K562 (cell line): ENCODE measurements around the gene MACROD2. TPM values are rescaled to one million over a fixed set of nuclear protein-coding genes. Genes with fewer than 3 reads are reported as not detected.

Experiments used
- ATAC-seq: fragments of 200-7000 bp; cut with Tn5 transposase; 3 replicates; pipeline ENCODE4 v1.9.1; 2020; ENCODE audit warnings: moderate library complexity
- BruUV-seq: library from RNA; stranded (reverse); fragments of 400-500 nt; replicated peaks from 2 replicates; lab custom pipeline; 2021; lab: Mats Ljungman, UMichigan
- CTCF ChIA-PET: fragments of 300-600 bp; formaldehyde crosslinking; extraction: SDS; loops from one replicate; lab custom pipeline; 2021; ENCODE audit warnings: low intra/inter-chr PET ratio; lab: Yijun Ruan, JAX
- POLR2A ChIA-PET: fragments of 300-600, 350-650 bp; sonication (Branson Sonifier 250); formaldehyde crosslinking; extraction: SDS; loops from one replicate; lab custom pipeline; 2021; ENCODE audit warnings: antibody characterized with exemption, inconsistent platforms; lab: Yijun Ruan, JAX
- DNase-seq, 4 experiments: peaks; one replicate each; pipeline versions ENCODE4 v3.0.0 to v3.0.0-alpha.2; 2011 to 2018; ENCODE audit warnings: low spot score in 3 of 4, mixed read lengths in 3 of 4; ENCODE audit errors: extremely low read depth in 1 of 4
- FAIRE-seq: peaks from 2 replicates; lab custom pipeline; 2011; peaks lifted over from hg19 to GRCh38; lab: Jason Lieb, UNC
- H2AFZ ChIP-seq: 2 replicates; pipeline ENCODE4 v1.6.0; 2011; ENCODE audit warnings: low read depth, low read length, control low read depth, inconsistent platforms
- H3K27ac ChIP-seq: fragments of 200-600 bp; 3 replicates; pipeline ENCODE4 v1.8.0; 2011; ENCODE audit warnings: low read depth, mild to moderate bottlenecking, control low read depth, inconsistent platforms, low read length, moderate library complexity, mixed read lengths; ENCODE audit errors: extremely low read depth
- H3K27me3 ChIP-seq, 2 experiments: fragments of 300-600 bp in 1 of 2; 2 replicates in 1 of 2; 3 replicates in 1 of 2; pipeline versions ENCODE4 v1.6.0 to v1.8.0; 2011; ENCODE audit warnings: inconsistent platforms in 2 of 2, low read length in 2 of 2, mild to moderate bottlenecking in 1 of 2, mixed read lengths in 1 of 2, moderate library complexity in 1 of 2; ENCODE audit not compliant: control insufficient read depth in 2 of 2, insufficient read depth in 2 of 2
- H3K36me3 ChIP-seq: fragments of 300-600 bp; 3 replicates; pipeline ENCODE4 v1.8.0; 2011; ENCODE audit warnings: mild to moderate bottlenecking, low read length, inconsistent platforms; ENCODE audit not compliant: control insufficient read depth, insufficient read depth
- H3K4me1 ChIP-seq, 2 experiments: fragments of 200-600 bp in 1 of 2; replicated peaks in 1 of 2; 2 replicates in 1 of 2; 3 replicates in 1 of 2; pipeline versions ENCODE4 v1.5.1 to v1.8.0; 2011; ENCODE audit warnings: inconsistent platforms in 2 of 2, low read length in 2 of 2, mild to moderate bottlenecking in 1 of 2, mixed read lengths in 1 of 2, moderate library complexity in 1 of 2; ENCODE audit not compliant: control insufficient read depth in 2 of 2, insufficient read depth in 2 of 2
- H3K4me2 ChIP-seq: 2 replicates; pipeline ENCODE4 v1.6.1; 2011; ENCODE audit warnings: low read length, control low read depth, inconsistent platforms, mixed read lengths; ENCODE audit not compliant: insufficient read depth
- H3K4me3 ChIP-seq: fragments of 200-600 bp; sonication (generic), shearing (Covaris generic); 2 replicates; pipeline ENCODE4 v1.5.1; 2016; ENCODE audit warnings: control low read depth, inconsistent platforms
- H3K79me2 ChIP-seq: fragments of 200-600 bp; 3 replicates; pipeline ENCODE4 v1.8.0; 2011; ENCODE audit warnings: low read length, inconsistent platforms; ENCODE audit not compliant: control insufficient read depth, insufficient read depth
- H3K9ac ChIP-seq, 2 experiments: 2 replicates each; pipeline versions ENCODE4 v1.6.0 to v1.6.1; 2011; ENCODE audit warnings: low read depth in 2 of 2, low read length in 2 of 2, control low read depth in 1 of 2, inconsistent platforms in 1 of 2, mild to moderate bottlenecking in 1 of 2, mixed read lengths in 1 of 2; ENCODE audit not compliant: insufficient read depth in 1 of 2
- H3K9me1 ChIP-seq: one replicate; pipeline ENCODE4 v1.6.0; 2011; ENCODE audit warnings: inconsistent platforms, mild to moderate bottlenecking, low read length, moderate library complexity; ENCODE audit not compliant: control insufficient read depth, insufficient read depth
- H3K9me3 ChIP-seq: replicated peaks from 2 replicates; pipeline ENCODE4 v1.5.1; 2011; ENCODE audit warnings: low read depth, low read length, inconsistent platforms; ENCODE audit not compliant: control insufficient read depth, insufficient read depth
- H4K20me1 ChIP-seq: replicated peaks from 2 replicates; pipeline ENCODE4 v1.6.1; 2011; ENCODE audit warnings: low read length, inconsistent platforms, mixed read lengths; ENCODE audit not compliant: control insufficient read depth, insufficient read depth
- E2F3 ChIP-seq: fragments of 250-450 bp; sonication (Bioruptor Pico); IDR thresholded peaks from 2 replicates; pipeline ENCODE4 v1.4.0; 2020; ENCODE audit warnings: mild to moderate bottlenecking
- ELK1 ChIP-seq: sonication (generic); formaldehyde crosslinking; IDR thresholded peaks from 2 replicates; pipeline ENCODE4 v1.8.1; 2022; ENCODE audit warnings: missing genetic modification reagents
- GABPB1 ChIP-seq: sonication (generic); formaldehyde crosslinking; IDR thresholded peaks from 2 replicates; pipeline ENCODE4 v1.8.0; 2022; ENCODE audit warnings: mild to moderate bottlenecking, missing genetic modification reagents
- PTBP1 ChIP-seq: fragments of 200-400 bp; formaldehyde crosslinking; IDR thresholded peaks from 2 replicates; pipeline ENCODE4 v1.6.1; 2017; ENCODE audit warnings: low read depth, low read length
- RBBP5 ChIP-seq: fragments of 200-600 bp; sonication (generic); IDR thresholded peaks from 2 replicates; pipeline ENCODE4 v1.6.1; 2012; ENCODE audit warnings: borderline replicate concordance, mild to moderate bottlenecking, low read length, control low read depth, inconsistent platforms; ENCODE audit not compliant: insufficient read depth, poor library complexity, severe bottlenecking
- RNF2 ChIP-seq: sonication (generic); IDR thresholded peaks from 2 replicates; pipeline ENCODE4 v1.6.1; 2016
- ZBTB2 ChIP-seq: fragments of 450-650 bp; IDR thresholded peaks from 2 replicates; pipeline ENCODE4 v1.6.1; 2016; ENCODE audit warnings: antibody characterized with exemption
- ZNF263 ChIP-seq: sonication (generic); formaldehyde crosslinking; IDR thresholded peaks from 2 replicates; pipeline ENCODE4 v1.8.0; 2022; ENCODE audit warnings: mild to moderate bottlenecking, missing genetic modification reagents, borderline replicate concordance
- ZNF764 ChIP-seq: fragments of 250-450 bp; sonication (Bioruptor Pico); IDR thresholded peaks from 2 replicates; pipeline ENCODE4 v1.4.0; 2020; ENCODE audit warnings: low read depth, mild to moderate bottlenecking, moderate library complexity
- WGBS: fragments of 100-300 bp; shearing (Covaris generic); methylation state at CpG from one replicate; pipeline ENCODE4 v1.1.6; 2016; ENCODE audit warnings: low coverage, mixed read lengths; ENCODE audit not compliant: insufficient coverage; ENCODE audit errors: missing lambda C conversion rate; 5-methylcytosine and 5-hydroxymethylcytosine counted together
- in situ Hi-C: fragments of 300-500 bp; cut with MboI; formaldehyde crosslinking; loops from 4 replicates; pipeline ENCODE4 v1.15.0; 2018; ENCODE audit warnings: inconsistent platforms, mixed read lengths
- intact Hi-C: fragments of 100-400 bp; cut with micrococcal nuclease; formaldehyde crosslinking; loops from 2 replicates; pipeline ENCODE4 v1.14.2; 2022
- polyA plus RNA-seq, 8 experiments: library from polyadenylated mRNA; depleted of rRNA in 4 of 8; stranded (reverse) in 5 of 8; unstranded in 3 of 8; fragments of >200 nt; fragmentation: Nextera tagmentation in 2 of 8; fragmentation: Illumina TruSeq in 1 of 8; extraction: Ambion mirVana in 2 of 8; extraction: Trizol in 1 of 8; gene quantifications; 2 replicates each; pipeline versions ENCODE4 v1.2.1 to v1.2.3, GENCODE V29; 2011 to 2014; ENCODE audit warnings: inconsistent platforms in 1 of 8, missing spikeins in 1 of 8
- total RNA-seq, 7 experiments: library from RNA; depleted of rRNA in 6 of 7; stranded (reverse); fragments of >200 nt in 6 of 7; fragmentation: Illumina TruSeq in 2 of 7; extraction: Trizol in 2 of 7; gene quantifications; 2 replicates each; pipeline versions ENCODE4 v1.2.1 to v1.2.3, GENCODE V29; 2011 to 2021; ENCODE audit warnings: low replicate concordance in 1 of 7
- TF ChIP-seq, protein P1 (sequence below): sonication (generic); formaldehyde crosslinking; IDR thresholded peaks from 2 replicates; pipeline ENCODE4 v1.8.0; 2022; ENCODE audit warnings: missing genetic modification reagents, mild to moderate bottlenecking, moderate library complexity, borderline replicate concordance
- TF ChIP-seq, protein P2 (sequence below), 2 experiments: fragments of 250-450 bp in 1 of 2; fragments of 450-650 bp in 1 of 2; sonication (Bioruptor Pico) in 1 of 2; IDR thresholded peaks; 2 replicates each; pipeline versions ENCODE4 v1.6.1 to v1.8.0; 2016 to 2021; ENCODE audit warnings: mild to moderate bottlenecking in 2 of 2, moderate library complexity in 2 of 2, missing compliant biosample characterization in 1 of 2, missing genetic modification characterization in 1 of 2

Gene MACROD2
- total and polyA plus RNA-seq, 9 of the 15 experiments (the other 6 are each of a cell fraction or from before 2014, with no cell fraction given) = not detected

- intact Hi-C loops = no loop called here
- H3K4me2 ChIP-seq = no peak overlapping the region
- no peaks in the 10 kb centered on the region for H3K79me2 ChIP-seq
- H4K20me1 ChIP-seq = no peaks in the 10 kb centered on the region
- BruUV-seq = no TSS peak
- H3K36me3 ChIP-seq = no peaks in the 10 kb centered on the region
- POLR2A ChIA-PET = no interaction called here
- TF ChIP-seq E2F3 (CRISPR knock-in tag) = no peak
- TF ChIP-seq GABPB1 (CRISPR knock-in tag) = no peak
- TF ChIP-seq ZNF263 (CRISPR knock-in tag) = no peak
- TF ChIP-seq ZBTB2 = no peak
- TF ChIP-seq RNF2 = no peak
- no peak for TF ChIP-seq ZNF764 (CRISPR knock-in tag)
- no peak for TF ChIP-seq RBBP5
- TF ChIP-seq PTBP1 = no peak
- no peak for TF ChIP-seq ELK1 (CRISPR knock-in tag)
- TF ChIP-seq, protein P1, sequence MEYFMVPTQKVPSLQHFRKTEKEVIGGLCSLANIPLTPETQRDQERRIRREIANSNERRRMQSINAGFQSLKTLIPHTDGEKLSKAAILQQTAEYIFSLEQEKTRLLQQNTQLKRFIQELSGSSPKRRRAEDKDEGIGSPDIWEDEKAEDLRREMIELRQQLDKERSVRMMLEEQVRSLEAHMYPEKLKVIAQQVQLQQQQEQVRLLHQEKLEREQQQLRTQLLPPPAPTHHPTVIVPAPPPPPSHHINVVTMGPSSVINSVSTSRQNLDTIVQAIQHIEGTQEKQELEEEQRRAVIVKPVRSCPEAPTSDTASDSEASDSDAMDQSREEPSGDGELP (CRISPR knock-in tag) = no peak
- TF ChIP-seq, protein P2, sequence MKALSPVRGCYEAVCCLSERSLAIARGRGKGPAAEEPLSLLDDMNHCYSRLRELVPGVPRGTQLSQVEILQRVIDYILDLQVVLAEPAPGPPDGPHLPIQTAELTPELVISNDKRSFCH (CRISPR knock-in tag; IDR thresholded peaks at IDR 0.05) = no peak
- TF ChIP-seq, protein P2 (tag; IDR thresholded peaks at IDR 0.05) = no peak
- no peaks in the 10 kb centered on the region for H3K27me3 ChIP-seq
- 0% methylated on average over 1 of the region's 1 CpG for WGBS
- H3K27ac ChIP-seq = no peak overlapping the region
- FAIRE-seq = no peak
- H3K9ac ChIP-seq = no peak overlapping the region
- no peak overlapping the region for H2AFZ ChIP-seq
- H3K9me3 ChIP-seq = no peaks in the 10 kb centered on the region
- ATAC-seq = no peak
- CTCF ChIA-PET = no interaction called here
- no peaks in the 10 kb centered on the region for H3K4me1 ChIP-seq
- no peak overlapping the region for H3K4me3 ChIP-seq
- DNase-seq = no peak
- no peaks in the 10 kb centered on the region for H3K9me1 ChIP-seq
- in situ Hi-C loops = no loop called here
Measured at GRCh38 chr20:15673206-15673605, 1677.9 kb downstream of the MACROD2 start.
